ENCODE results near the gene ITPK1. TPM values are rescaled to one million over a fixed set of nuclear protein-coding genes. Genes with fewer than 3 reads are reported as not detected.

ITPK1 gene
- total RNA-seq, 1 donor = 35.9 TPM

DNA sequence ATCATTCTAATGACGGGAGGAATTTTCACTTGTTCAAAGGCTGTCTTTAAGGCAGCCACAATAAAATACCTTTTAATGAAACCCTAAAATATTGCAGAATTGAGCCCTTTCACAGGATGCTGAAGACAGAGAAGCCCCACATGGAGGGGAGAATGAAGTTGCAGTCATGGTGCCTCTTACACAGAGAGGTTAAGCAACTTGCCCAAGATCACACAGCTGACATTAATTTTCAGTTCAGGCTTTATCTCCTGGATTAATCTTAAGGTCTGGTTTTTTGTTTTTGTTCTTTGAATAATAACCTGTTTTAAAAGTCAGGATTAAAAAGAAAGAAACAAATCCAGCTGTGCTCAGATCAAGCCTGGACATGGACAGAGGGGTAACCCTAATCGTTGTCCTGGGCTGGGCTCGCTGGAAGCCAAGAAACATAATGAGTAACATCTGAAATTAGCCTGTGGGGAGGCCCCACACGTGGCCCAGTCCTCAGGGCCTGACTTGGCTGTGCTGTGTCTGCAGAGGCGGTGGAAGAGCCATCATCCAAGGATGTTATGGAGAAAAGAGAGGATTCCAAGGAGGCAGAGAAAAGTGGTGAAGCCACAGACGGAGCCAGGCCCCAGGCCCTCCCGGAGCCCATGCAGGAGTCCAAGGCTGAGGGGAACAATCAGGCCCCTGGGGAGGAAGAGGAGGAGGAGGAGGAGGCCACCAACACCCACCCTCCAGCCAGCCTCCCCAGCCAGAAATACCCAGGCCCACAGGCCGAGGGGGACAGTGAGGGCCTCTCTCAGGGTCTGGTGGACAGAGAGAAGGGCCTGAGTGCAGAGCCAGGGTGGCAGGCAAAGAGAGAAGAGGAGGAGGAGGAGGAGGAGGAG is 184.8 kb downstream of the ITPK1 start:
- Histone ChIP-seq H3K9me3 (ENCODE audit: low read depth, low read length) (no peaks in the 10 kb centered on the region), H3K27me3 (ENCODE audit: insufficient read depth, low read length) (no peaks in the 10 kb centered on the region), H3K4me1 (ENCODE audit: insufficient read depth, low read length) (no peaks in the 10 kb centered on the region), H3K4me3 (ENCODE audit: low read length) (no peak overlapping the region)

DNA sequence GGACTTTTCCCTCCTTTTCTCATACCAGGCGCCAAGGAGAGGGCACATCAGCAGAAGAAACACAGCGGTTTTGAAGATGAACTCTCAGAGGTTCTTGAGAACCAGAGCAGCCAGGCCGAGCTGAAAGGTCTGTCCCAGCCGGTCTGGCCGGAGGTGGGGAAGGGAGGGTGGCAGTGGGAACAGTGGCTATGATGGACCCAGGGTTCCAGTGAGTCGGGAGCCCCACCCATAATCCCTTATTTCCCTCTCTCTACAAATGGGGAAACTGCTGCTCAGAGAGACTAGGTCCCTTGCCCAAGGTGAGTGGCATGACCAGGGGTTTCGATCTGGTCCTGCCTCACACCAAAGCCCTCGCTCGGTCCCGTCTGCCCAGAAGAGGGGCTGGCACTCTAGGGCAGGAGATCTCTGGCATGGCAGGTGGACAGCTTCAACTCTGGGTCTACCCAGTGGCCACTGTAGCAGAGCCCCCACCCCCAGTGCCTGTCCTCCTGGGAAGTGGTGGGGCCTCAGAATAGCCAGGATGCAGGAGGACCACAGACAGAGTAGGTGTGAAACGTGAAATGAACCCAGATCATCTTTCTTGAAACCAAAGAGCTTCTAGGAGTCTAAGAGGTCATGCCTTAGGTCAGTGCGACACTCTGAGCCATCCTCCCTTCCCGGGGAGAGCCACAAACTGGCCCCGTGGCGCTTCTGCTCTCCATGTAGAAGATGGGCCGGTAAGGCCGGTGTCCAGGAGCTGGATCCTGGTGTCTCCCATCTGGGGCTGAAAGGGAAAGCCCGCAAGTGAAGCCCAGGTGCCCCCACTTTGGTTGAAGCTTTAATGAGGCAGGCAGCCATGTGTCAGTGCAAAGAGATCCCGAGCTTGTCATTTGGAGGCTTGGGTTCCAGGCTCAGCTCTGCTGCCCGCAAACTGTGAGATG is 185.8 kb downstream of the ITPK1 start:
- no peak overlapping the region for H3K4me3 ChIP-seq (ENCODE audit: low read length)
- no peaks in the 10 kb centered on the region for H3K9me3 ChIP-seq (ENCODE audit: low read depth, low read length)
- H3K27me3 ChIP-seq (ENCODE audit: insufficient read depth, low read length) = no peaks in the 10 kb centered on the region
- no peaks in the 10 kb centered on the region for H3K4me1 ChIP-seq (ENCODE audit: insufficient read depth, low read length)

DNA sequence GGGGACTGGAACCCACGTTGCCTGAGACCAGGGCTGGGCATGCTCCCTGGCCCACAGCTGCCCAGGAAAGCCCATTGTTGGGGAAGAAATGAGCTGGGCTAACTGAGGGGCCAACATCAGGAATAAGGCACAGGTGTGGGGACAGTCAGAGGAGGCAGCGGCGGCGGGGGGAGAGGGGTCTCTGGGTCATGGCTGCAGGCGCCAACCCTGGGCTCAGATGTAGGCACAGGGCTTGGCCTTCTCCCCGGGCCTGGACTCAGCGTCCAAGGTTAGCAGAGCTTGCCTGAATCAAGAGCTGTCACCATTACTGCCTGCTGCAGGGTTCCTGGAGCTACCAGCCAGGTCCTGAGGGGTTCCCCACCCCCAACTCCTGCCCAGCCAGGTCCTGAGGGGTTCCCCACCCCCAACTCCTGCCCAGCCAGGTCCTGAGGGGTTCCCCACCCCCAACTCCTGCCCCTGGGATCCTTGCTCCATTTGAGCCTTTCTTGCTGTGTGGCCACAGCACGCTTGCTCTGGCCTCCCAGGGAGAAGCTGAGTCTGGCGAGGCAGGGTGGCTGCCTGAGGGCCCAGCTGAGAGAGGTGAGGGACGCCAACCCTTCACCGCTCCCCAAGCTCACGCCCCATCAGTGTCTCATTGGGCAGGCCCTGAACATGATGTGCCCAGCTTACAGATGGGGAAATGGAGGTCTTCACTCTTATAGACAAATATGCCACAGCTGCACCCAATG is 186.6 kb downstream of the ITPK1 start:
- Histone ChIP-seq H3K9me3 (ENCODE audit: low read depth, low read length) (no peaks in the 10 kb centered on the region), H3K4me3 (ENCODE audit: low read length) (no peak overlapping the region), H3K27me3 (ENCODE audit: insufficient read depth, low read length) (no peaks in the 10 kb centered on the region), H3K4me1 (ENCODE audit: insufficient read depth, low read length) (no peaks in the 10 kb centered on the region)

DNA sequence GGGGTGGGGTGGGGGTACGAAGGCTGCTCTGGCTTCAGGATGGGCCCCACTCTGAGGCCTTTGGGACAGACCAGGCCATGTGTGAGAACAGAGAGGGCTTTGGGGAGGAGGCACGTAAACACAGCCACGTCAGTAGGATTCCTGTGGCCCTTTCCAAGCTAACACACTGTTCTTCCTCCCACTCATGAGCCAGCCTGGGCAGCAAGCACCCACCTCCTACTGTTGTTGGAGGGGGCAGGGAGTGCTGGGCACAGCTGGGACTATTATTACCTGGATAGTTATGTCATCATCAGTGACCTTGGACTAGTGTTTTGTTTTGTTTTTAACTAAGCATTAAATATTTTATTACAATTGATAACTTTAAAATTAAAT is 187.5 kb downstream of the ITPK1 start:
- H3K4me3 ChIP-seq (ENCODE audit: low read length) = no peak overlapping the region
- no peaks in the 10 kb centered on the region for H3K4me1 ChIP-seq (ENCODE audit: insufficient read depth, low read length)
- H3K27me3 ChIP-seq (ENCODE audit: insufficient read depth, low read length) = no peaks in the 10 kb centered on the region
- no peaks in the 10 kb centered on the region for H3K9me3 ChIP-seq (ENCODE audit: low read depth, low read length)

DNA sequence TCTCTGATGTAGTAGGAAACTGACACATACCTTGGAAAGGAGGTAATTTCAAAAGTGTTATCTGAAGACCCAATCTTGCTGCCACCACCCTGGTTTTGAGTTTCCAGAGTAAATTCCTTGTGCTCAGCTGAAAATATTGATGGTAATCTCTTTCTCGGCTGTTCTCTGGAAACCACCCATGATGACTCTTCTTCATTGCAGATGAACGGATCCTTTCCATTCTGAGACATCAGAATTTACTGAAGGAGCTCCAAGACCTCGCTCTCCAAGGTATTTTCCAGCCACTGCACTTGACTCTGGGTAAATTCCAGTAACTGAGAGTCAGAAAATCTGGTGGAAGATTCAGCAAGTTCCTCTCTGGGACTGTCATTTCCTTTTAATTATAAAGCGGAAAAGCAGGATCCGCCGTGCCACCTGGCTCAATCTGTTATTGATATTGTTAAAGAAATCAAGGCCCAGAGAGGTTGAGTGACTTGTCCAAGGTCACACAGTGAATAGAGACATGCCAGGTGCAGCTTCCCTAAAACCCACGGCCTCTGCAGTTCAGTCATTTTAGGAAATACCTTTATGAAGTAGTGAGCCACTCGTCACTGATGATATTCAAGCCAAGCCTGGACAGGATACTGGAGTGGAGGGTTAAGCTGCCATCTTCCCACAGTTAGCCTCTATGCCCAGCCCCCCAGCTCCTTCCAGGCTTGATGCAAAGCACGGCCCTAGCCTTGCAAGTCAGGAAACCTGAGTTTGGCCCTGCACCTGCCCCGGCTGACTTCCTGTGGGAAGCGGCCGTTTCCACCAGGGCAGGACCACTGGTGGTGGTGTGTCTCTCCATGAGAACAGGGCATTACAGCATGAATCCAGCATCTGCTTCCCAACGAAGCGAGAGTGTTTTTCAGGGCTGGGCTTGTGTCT is 188.1 kb downstream of the ITPK1 start:
- no peaks in the 10 kb centered on the region for H3K27me3 ChIP-seq (ENCODE audit: insufficient read depth, low read length)
- no peaks in the 10 kb centered on the region for H3K9me3 ChIP-seq (ENCODE audit: low read depth, low read length)
- no peaks in the 10 kb centered on the region for H3K4me1 ChIP-seq (ENCODE audit: insufficient read depth, low read length)
- no peak overlapping the region for H3K4me3 ChIP-seq (ENCODE audit: low read length)

DNA sequence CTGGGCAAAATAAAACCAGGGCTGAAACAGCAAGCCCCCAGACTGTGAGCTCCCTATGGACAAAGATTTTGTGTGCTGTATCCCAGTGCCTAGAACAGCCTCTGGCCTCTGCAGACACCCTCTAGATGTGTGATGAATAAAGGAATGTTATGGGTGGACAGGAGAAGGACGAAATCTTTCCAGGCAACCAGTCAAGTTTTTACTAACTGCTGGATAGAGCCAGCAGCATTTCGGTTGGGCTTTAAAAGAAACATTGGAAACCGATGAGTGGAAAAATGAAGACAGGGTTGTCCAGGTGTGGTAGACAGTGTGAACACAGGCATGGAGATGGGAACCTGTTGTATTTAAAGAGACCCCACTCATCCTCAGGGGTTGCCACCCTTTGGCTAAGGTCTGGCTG is 188.8 kb downstream of the ITPK1 start:
- Histone ChIP-seq H3K9me3 (ENCODE audit: low read depth, low read length) (no peaks in the 10 kb centered on the region), H3K27me3 (ENCODE audit: insufficient read depth, low read length) (no peaks in the 10 kb centered on the region), H3K4me1 (ENCODE audit: insufficient read depth, low read length) (no peaks in the 10 kb centered on the region), H3K4me3 (ENCODE audit: low read length) (no peak overlapping the region)

DNA sequence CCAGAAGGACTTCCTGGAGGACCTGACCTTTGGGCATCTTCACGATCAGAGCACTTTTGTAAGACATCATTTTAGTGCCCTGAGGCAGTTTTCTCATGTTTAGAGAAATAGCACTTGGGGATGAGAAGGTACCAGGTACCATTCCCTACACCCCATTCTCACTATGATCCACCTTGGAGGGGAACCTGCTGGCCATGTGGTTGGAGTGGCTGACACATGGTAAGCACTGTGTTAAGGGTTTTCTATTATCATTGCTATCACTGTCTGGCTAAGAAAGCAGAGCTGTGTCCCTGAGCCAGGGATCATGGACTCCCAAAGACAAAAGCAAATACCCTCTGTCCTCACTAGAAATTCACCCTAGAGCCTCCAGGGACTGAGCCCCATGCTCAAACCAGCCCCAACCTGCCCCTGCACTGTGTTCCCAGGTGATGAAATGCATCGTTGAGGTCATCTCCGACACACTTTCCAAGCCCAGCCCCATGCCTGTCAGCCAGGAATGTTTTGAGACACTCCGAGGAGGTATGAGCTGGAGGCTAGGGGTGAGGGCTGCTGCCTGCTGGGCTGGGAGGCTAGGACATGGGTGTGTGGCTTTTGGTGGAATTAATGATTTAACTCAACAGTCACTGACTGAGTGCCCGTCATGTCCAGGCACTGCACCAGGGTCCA is 189.4 kb downstream of the ITPK1 start:
- Histone ChIP-seq H3K4me1 (ENCODE audit: insufficient read depth, low read length) (no peaks in the 10 kb centered on the region), H3K9me3 (ENCODE audit: low read depth, low read length) (no peaks in the 10 kb centered on the region), H3K27me3 (ENCODE audit: insufficient read depth, low read length) (peaks cover 3% of the 10 kb centered on the region), H3K4me3 (ENCODE audit: low read length) (no peak overlapping the region)

DNA sequence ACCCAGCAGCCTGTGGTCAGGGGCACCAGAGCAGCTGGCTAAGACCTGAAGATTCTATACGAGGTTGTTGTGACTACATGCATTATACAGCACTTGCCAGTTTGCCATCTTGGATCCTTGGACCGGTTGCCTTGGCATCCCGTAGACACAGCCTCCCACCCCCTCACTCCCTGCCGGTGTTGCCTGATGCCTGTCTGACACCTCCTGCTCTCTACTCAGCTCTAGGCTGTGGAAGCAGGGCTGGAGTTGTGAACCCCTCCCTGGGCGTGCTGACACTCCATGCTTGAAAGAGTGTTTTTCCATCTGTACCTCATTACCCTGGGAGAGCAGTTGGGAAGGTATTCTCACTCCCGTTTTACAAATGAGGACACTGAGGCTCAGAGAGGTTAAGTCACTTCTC is 190.3 kb downstream of the ITPK1 start:
- no peaks in the 10 kb centered on the region for H3K9me3 ChIP-seq (ENCODE audit: low read depth, low read length)

DNA sequence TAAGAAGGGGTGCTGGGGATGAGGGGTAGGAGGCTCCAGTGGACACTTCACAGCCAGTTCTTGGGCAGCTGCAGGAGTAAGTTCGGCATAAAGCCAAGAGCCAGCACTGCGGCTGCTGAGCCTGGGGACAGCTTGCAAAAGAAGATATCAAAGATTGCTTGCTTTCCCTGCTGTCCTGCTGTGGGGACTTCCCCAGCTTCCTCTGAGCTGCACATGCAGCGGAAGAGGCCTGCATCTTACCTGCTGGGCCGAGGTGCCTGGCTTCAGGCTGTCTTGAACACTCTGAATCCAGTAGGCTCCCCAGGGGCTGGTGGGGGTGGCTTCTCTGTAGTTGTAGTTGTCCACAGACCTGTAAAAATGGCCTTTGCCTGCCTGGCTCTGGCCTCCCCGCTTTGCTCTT is 191.5 kb downstream of the ITPK1 start:
- H3K9me3 ChIP-seq (ENCODE audit: low read depth, low read length) = no peaks in the 10 kb centered on the region
- no peak overlapping the region for H3K4me3 ChIP-seq (ENCODE audit: low read length)
- peaks cover 3% of the 10 kb centered on the region for H3K27me3 ChIP-seq (ENCODE audit: insufficient read depth, low read length)
- H3K4me1 ChIP-seq (ENCODE audit: insufficient read depth, low read length) = no peaks in the 10 kb centered on the region

More for the DNA sequence above, 190.3 kb downstream of the ITPK1 start:
- peaks cover 3% of the 10 kb centered on the region for H3K27me3 ChIP-seq (ENCODE audit: insufficient read depth, low read length)
- no peaks in the 10 kb centered on the region for H3K4me1 ChIP-seq (ENCODE audit: insufficient read depth, low read length)
- H3K4me3 ChIP-seq (ENCODE audit: low read length) = no peak overlapping the region

DNA sequence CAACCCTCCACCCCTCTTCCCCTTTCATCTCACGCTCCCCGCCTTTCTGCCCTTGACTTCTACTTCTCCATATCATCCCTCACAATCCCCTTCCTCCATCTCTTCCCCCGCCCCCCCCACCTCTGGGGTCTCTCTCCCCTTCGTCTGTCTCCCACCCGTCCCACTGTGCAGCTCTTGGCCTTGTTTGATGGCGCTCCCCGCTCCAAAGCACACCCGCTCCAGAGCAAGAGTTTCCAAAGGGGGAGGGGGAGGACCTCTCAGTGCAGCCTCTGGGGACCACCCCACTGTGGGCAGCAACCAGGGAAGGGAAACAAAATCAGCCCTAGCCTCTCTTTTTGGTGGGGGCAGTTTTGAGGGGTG is 192.0 kb downstream of the ITPK1 start:
- H3K27me3 ChIP-seq (ENCODE audit: insufficient read depth, low read length) = peaks cover 3% of the 10 kb centered on the region
- no peaks in the 10 kb centered on the region for H3K4me1 ChIP-seq (ENCODE audit: insufficient read depth, low read length)
- H3K9me3 ChIP-seq (ENCODE audit: low read depth, low read length) = no peaks in the 10 kb centered on the region
- H3K4me3 ChIP-seq (ENCODE audit: low read length) = no peak overlapping the region

DNA sequence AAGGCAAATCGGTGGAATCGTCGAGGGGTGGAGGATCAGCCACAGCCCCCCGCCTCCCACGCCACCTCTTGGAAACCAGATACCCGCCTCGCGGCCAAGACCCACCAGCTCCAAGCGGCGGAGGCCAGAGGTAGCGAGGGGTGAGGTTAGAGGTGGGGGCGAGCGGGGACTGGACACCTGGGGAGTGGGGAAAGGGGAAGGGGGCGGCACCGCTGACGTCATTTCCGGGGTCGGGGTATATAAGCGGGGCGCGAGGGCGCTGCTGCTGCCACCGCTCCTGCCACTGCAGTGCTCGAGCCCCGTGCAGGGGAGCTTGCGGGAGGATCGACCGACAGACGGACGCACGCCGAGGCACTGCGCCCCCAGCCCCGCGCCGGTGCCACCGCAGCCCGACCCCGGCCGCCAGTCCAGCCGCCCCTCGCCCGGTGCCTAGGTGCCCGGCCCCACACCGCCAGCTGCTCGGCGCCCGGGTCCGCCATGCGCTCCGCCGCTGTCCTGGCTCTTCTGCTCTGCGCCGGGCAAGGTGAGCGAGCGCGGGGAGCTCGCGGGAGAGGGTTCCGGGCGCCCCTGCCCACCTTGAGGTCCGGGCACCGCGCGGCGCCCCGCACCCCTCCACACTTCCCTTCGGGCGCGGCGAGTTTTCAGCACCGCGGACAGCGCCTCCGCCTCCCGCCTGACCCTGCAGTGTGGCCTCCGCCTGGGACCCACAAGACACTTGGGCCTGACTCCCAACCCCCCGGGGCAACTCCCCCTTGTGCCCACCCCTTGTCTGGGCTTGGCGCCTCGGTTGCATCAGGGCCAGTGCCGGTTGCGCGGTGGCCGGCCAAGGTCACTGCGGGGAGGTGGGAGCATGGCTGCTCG is 192.6 kb downstream of the ITPK1 start, which contains the start of gene CHGA:
Gene CHGA, plus strand, starts transcription at position 268 of the 861 bp plus-strand sequence. Its CDS starts 210 bp downstream, at position 478.
- H3K4me1 ChIP-seq (ENCODE audit: insufficient read depth, low read length) = no peaks in the 10 kb centered on the region
- peaks cover 3% of the 10 kb centered on the region for H3K27me3 ChIP-seq (ENCODE audit: insufficient read depth, low read length)
- H3K4me3 ChIP-seq (ENCODE audit: low read length) = no peak within 1 kb of the TSS
- H3K9me3 ChIP-seq (ENCODE audit: low read depth, low read length) = no peaks in the 10 kb centered on the region

DNA sequence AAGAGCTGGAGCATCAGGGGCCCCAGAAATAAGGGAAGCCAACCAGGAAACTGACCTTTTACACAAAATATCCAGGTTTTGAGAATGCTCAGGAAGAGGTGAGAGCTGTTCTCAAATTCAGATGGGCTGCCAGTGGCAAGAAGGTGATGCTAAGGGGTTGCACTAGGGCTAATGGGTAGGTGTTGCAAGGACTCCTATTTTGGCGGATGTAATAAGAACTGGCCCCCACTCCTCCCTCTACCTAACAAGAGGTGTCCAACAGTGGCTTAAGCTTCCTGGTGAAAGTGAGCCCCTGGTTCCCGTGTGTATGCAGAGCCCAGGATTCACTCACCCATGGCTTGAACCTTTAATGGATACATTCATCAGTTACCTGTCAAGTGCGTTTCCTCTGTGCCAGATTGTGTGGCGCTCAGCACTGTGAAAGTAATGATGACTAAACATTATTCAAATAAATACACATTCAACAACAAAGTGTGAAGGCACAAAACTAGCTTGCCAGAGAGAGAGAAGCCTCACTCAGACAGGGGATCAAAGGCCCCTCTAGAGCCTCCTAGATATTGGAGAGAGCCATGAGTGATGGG is 193.5 kb downstream of the ITPK1 start:
- H3K27me3 ChIP-seq (ENCODE audit: insufficient read depth, low read length) = peaks cover 3% of the 10 kb centered on the region
- H3K4me3 ChIP-seq (ENCODE audit: low read length) = no peak overlapping the region
- no peaks in the 10 kb centered on the region for H3K9me3 ChIP-seq (ENCODE audit: low read depth, low read length)
- no peaks in the 10 kb centered on the region for H3K4me1 ChIP-seq (ENCODE audit: insufficient read depth, low read length)

DNA sequence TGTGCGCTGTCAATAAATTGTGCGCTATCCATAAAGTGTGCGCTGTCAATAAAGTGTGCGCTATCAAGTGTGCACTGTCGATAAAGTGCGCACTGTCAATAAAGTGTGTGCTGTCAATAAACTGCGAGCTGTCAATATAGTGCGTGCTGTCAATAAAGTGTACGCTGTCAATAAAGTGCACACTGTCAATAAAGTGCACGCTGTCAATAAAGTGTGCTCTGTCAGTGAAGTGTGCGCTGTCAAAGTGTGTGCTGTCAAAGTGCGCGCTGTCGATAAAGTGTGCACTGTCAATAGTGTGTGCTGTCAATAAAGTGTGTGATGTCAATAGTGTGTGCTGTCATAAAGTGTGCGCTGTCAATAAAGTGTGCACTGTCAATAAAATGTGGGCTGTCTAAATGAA is 195.7 kb downstream of the ITPK1 start:
- Histone ChIP-seq H3K4me3 (ENCODE audit: low read length) (no peak overlapping the region), H3K9me3 (ENCODE audit: low read depth, low read length) (no peaks in the 10 kb centered on the region), H3K27me3 (ENCODE audit: insufficient read depth, low read length) (peaks cover 3% of the 10 kb centered on the region), H3K4me1 (ENCODE audit: insufficient read depth, low read length) (no peaks in the 10 kb centered on the region)

All from mononuclear cell (primary cell).